Sciatic nerve (tissue), 2 donors: ENCODE measurements around the gene SCMH1. TPM values are rescaled to one million over a fixed set of nuclear protein-coding genes. Genes with fewer than 3 reads are reported as not detected.
"Not testable (repeated sequence)": the region's sequence is repeated elsewhere in the genome, so short reads cannot be mapped to it uniquely, and the experiment has no call there.

Experiments used
- ATAC-seq: fragments of 200-7000 bp; cut with Tn5 transposase; one replicate; pipeline ENCODE4 v1.9.1; 2020; ENCODE audit warnings: mild to moderate bottlenecking, moderate library complexity
- DNase-seq: peaks from one replicate; pipeline ENCODE4 v3.0.0-alpha.2; 2020; ENCODE audit warnings: low spot score
- intact Hi-C: fragments of 100-400 bp; cut with DNase I; formaldehyde crosslinking; loops from one replicate; pipeline ENCODE4 v1.14.2; 2022
- total RNA-seq: library from RNA; stranded (reverse); fragmentation: NEBNext Ultra II Directional; extraction: Animal tissue kit (Norgen Biotek cat#: 25700); gene quantifications from one replicate; pipeline ENCODE4 v1.2.1, GENCODE V29; 2021
- donor health status: DM: no; HTN: no; CAD: no.
- donor health status: DM: no; HTN: no; CAD: no.

SCMH1 gene
- total RNA-seq, 1 donor from 2014 or later: 48.9 TPM

DNA sequence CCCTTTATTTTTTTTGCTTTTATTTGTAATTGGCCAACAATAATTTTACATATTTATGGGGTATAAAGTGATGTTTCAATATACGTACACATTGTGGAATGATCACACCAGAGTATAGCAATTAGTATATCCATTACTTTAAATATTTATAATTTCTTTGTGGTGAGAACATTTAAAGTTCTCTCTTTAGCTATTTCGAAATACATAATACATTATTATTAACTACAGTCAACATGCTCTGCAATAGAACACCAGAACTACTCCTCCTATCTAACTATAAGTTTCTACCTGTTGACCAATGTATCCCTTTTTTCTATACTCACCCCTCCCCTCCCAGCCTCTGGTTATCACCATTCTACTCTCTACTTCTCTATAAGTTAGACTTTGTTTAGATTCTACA, 77.4 kb downstream of the SCMH1 start:
- DNase-seq (no peak), ATAC-seq (no peak)
- intact Hi-C loops: no loop called here

DNA sequence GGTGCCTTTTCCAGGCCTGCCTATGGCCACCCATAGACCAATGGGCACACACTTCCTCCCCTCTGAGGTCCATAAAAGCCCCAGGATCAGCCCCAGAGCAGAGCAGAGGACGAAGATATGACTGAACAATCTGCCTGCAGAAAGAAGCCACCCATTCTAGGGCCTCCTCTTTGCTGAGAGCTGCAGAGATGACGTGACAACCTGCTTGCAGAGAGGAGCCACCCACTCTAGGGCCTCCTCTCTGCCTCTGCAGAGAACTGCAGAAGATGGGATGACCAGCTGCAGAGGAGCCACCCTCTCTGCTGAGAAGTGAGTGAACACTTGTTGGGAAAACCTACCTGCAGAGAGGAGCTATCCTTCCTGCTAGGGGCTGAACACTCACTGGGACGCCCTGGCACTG, 79.7 kb downstream of the SCMH1 start:
- no peak for DNase-seq
- no peak for ATAC-seq
- intact Hi-C loops: no loop called here

GRCh38 chr1:41161846-41162245, 80.3 kb downstream of the SCMH1 start:
- intact Hi-C loops: no loop called here
- ATAC-seq (no peak), DNase-seq (no peak)

- ATAC-seq (no peak), DNase-seq (no peak)
- intact Hi-C loops: no loop called here
These were observed 81.5 kb downstream of the SCMH1 start for GRCh38 chr1:41160498-41161110.

- ATAC-seq (no peak), DNase-seq (no peak)
- intact Hi-C loops: no loop called here
These were observed 83.1 kb downstream of the SCMH1 start for GRCh38 chr1:41158966-41159365.

GRCh38 chr1:41158147-41158875, 83.8 kb downstream of the SCMH1 start:
- intact Hi-C loops: no loop called here
- DNase-seq (no peak), ATAC-seq (no peak)

- no peak for ATAC-seq
- intact Hi-C loops: no loop called here
These were observed 87.0 kb downstream of the SCMH1 start for GRCh38 chr1:41155105-41155504.

GRCh38 chr1:41153750-41154274, 88.3 kb downstream of the SCMH1 start:
- intact Hi-C loops: no loop called here
- ATAC-seq (no peak), DNase-seq (no peak)

More at GRCh38 chr1:41155105-41155504, 87.0 kb downstream of the SCMH1 start:
- DNase-seq: no peak

- intact Hi-C loops: no loop called here
- ATAC-seq (peak; percentile 89), DNase-seq (no peak)
These were observed 89.5 kb downstream of the SCMH1 start for GRCh38 chr1:41152622-41153044.

- DNase-seq (no peak), ATAC-seq (no peak)
- intact Hi-C loops: no loop called here
These were observed 90.3 kb downstream of the SCMH1 start for GRCh38 chr1:41151846-41152245.

GRCh38 chr1:41149570-41149969, 92.5 kb downstream of the SCMH1 start:
- ATAC-seq (no peak), DNase-seq (no peak)
- intact Hi-C loops: no loop called here

DNA sequence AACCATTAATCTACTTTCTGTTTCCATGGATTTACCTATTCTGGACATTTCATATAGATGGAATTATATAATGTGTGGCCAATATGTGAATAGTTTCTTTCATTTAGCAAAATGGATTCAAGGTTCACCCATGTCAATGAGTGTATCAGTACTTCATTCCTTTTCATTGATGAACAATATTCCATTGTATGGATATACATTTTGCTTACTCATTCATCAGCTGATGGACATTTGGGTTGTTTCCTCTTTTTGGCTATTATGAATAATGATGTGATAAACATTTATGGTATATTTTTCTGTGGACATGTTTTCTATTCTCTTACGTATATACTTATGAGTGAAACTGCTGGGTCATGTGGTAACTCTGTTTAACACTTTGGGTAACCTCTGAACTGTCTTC, 97.8 kb downstream of the SCMH1 start:
- no peak for DNase-seq
- no peak for ATAC-seq
- intact Hi-C loops: no loop called here

DNA sequence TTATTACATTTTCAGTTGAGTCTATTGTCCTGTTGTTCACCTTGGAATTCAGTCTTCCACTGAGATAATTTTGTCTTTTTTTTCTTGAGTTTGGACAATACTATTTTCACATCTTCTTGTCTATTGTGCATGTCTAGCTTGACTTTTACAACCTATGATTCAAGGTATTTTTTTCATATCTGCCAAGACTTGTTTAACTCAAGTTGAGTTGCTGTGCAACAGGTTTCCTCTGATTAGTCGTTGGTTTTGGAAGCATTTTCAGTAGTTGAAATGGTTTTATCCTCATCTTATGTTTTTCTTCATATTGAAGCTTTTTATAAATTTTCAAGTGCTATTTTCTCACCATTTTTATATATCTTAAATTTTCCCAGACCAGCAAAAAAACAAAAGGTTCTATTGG, 103.6 kb downstream of the SCMH1 start:
- intact Hi-C loops: no loop called here
- no peak for ATAC-seq
- no peak for DNase-seq

DNA sequence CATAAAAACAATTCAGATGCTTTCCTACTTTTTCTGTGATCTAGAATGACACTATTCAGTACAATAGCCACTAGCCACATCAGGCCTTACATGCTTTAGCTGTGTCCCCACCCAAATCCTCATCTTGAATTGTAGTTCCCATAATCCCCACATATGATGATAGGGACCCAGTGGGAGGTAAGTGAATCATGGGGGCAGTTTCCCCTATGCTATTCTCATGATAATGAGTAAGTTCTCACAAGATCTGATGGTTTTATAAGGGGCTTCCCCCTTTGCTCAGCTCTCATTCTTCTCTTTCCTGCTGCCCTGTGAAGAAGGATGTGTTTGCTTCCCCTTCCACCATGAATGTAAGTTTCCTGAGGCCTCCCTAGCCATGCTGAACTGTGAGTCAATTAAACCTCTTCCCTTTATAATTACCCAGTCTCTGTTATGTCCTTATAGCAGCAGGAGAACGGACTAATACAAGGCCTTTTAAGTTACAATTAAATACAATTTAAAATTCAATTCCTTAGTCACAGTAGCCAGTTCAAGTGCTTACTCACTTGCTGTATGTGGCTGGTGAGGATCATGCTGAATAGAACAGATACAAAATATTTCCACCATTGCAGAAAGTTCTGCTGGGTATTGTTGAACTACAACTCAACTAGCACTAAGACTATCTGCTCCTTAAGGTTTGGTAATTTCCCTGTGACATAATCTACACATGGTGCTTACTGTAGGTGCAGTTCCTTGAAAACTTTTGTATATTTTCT, 106.7 kb downstream of the SCMH1 start:
- intact Hi-C loops: no loop called here
- ATAC-seq (no peak), DNase-seq (no peak)

DNA sequence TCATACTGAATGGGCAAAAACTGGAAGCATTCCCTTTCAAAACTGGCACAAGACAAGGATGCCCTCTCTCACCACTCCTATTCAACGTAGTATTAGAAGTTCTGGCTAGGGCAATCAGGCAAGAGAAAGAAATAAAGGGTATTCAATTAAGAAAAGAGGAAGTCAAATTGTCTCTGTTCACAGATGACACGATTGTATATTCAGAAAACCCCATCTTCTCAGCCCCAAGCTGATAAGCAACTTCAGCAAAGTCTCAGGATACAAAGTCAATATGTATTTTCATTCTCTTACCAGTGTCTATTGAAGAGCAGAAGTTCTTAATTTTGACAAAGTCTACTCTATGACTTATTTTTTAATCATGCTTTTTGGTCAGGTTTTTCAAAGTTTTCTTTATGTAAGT, 107.8 kb downstream of the SCMH1 start:
- ATAC-seq, intact Hi-C loops, DNase-seq: not testable (repeated sequence)

DNA sequence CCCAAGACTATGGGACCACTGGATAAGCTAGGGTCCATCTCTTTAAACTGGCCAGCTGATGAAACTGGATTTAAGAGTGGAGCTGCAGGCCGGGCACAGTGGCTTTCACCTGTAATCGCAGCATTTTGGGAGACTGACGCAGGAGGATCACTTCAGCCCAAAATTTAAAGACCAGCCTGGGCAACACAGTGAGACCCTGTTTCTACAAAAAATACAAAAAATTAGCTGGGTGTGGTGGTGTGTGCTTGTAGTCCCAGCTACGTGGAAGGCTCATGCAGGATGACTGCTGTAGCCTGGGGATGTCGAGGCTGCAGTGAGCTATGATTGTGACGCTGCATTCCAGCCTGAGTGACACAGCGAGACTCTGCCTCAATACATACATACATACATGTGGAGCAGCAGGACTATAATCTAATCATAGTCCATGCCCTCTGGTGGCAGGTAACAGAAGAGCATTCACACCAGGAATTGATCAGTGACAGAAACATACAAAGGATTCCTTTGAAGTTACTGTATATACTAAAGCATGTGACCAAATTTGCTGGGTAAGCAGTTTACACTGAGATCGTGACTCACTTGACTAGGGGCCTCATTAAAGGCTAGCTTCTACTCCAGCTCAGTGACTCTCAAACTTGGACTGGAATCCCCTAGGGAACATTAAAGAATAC, 119.1 kb downstream of the SCMH1 start:
- DNase-seq: no peak

DNA sequence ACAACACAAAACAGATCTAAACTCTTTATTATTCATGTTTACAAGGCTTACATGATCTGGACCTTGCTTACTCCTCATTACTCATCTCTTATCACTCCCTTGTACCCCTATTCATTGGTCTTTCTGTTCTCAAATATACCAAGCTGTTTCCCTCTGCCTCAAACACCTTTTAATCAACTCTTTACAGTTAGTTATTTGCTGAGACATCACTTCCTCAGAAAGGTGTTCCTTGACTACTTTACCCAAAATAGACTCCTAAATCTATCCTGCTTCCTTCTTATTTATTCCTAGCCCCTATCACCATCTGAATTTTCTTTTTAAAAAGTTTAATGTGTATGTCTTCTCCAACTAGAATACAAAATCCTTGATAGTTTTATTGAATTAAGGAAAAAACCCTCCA, 120.0 kb downstream of the SCMH1 start:
- intact Hi-C loops: no loop called here
- ATAC-seq: no peak
- DNase-seq: no peak

More for the DNA sequence above, 119.1 kb downstream of the SCMH1 start:
- no peak for ATAC-seq
- intact Hi-C loops: no loop called here

DNA sequence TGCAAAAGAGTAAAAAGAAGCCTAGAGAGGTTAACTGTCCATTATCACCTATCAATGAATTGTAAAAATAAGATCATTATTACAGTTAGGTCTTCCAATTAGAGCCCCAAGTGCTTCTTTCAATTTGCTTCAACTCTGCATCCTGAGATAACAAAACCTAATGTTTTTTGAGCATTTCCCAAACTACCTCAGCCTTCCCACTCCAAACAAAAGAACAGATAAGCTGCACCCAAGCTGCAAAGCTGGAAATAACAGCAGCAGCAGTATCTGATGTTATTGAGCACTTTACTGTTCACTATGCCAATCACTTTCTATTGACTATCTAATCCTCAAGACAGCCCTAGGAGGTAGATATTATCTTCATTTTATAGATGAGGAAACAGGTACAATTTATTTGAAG, 123.5 kb downstream of the SCMH1 start:
- intact Hi-C loops: no loop called here
- no peak for ATAC-seq
- DNase-seq: no peak

GRCh38 chr1:41117241-41117640, 124.9 kb downstream of the SCMH1 start:
- intact Hi-C loops, ATAC-seq: not testable (repeated sequence)

More at GRCh38 chr1:41117241-41117640, 124.9 kb downstream of the SCMH1 start:
- DNase-seq: not testable (repeated sequence)
